Skin epidermis (tissue), 12 donors: Measurements from ENCODE around the gene PRKCH.

Experiments
- H3K27ac ChIP-seq, 21 experiments: fragments of 200-600 bp; sonication (generic) in 11 of 21; one replicate each; pipeline ENCODE4 v1.5.0; 2020; ENCODE audit warnings: mild to moderate bottlenecking in 3 of 21, inconsistent platforms in 2 of 21, moderate library complexity in 2 of 21
- H3K4me3 ChIP-seq, 7 experiments: fragments of 200-600 bp; sonication (generic) in 2 of 7; one replicate each; pipeline ENCODE4 v1.5.0; 2020; ENCODE audit warnings: inconsistent platforms in 2 of 7, mild to moderate bottlenecking in 2 of 7, moderate library complexity in 1 of 7

PRKCH gene

GRCh38 chr14:61573748-61574513 lies 252.6 kb downstream of the PRKCH start:
- Histone ChIP-seq H3K27ac (peak overlapping the region in 16 of 21 experiments; percentile 7 to 72 (median 44)), H3K4me3 (no peak overlapping the region)

GRCh38 chr14:61574514-61574807 lies 253.1 kb downstream of the PRKCH start:
- H3K4me3 ChIP-seq = no peak overlapping the region
- H3K27ac ChIP-seq = peak overlapping the region in 10 of 21 experiments; percentile 3 to 72 (median 57)

- H3K4me3 ChIP-seq = no peak overlapping the region
- H3K27ac ChIP-seq = peak overlapping the region in 1 of 21 experiments; percentile 27
These were observed 253.7 kb downstream of the PRKCH start for GRCh38 chr14:61575126-61575525.

- H3K27ac ChIP-seq = peak overlapping the region in 2 of 21 experiments; percentile 17 to 18
These were observed 254.3 kb downstream of the PRKCH start for GRCh38 chr14:61575551-61576150.

GRCh38 chr14:61577506-61577931 lies 256.1 kb downstream of the PRKCH start:
- H3K27ac ChIP-seq = peak overlapping the region in 2 of 21 experiments; percentile 5 to 18

More at GRCh38 chr14:61575551-61576150, 254.3 kb downstream of the PRKCH start:
- no peak overlapping the region for H3K4me3 ChIP-seq

GRCh38 chr14:61578745-61579144 lies 257.4 kb downstream of the PRKCH start:
- Histone ChIP-seq H3K4me3 (no peak overlapping the region), H3K27ac (no peak overlapping the region)

More at GRCh38 chr14:61577506-61577931, 256.1 kb downstream of the PRKCH start:
- no peak overlapping the region for H3K4me3 ChIP-seq

GRCh38 chr14:61581340-61581739 lies 260.0 kb downstream of the PRKCH start:
- Histone ChIP-seq H3K27ac (peak overlapping the region in 1 of 21 experiments; percentile 58), H3K4me3 (no peak overlapping the region)

- Histone ChIP-seq H3K4me3 (no peak overlapping the region), H3K27ac (peak overlapping the region in 4 of 21 experiments; percentile 5 to 58 (median 33))
These were observed 260.7 kb downstream of the PRKCH start for GRCh38 chr14:61581955-61582615.

- peak overlapping the region in 4 of 21 experiments; percentile 5 to 58 (median 28) for H3K27ac ChIP-seq
- H3K4me3 ChIP-seq = no peak overlapping the region
These were observed 261.4 kb downstream of the PRKCH start for GRCh38 chr14:61582815-61583214.

- Histone ChIP-seq H3K4me3 (no peak overlapping the region), H3K27ac (peak overlapping the region in 10 of 21 experiments; percentile 7 to 81 (median 46))
These were observed 263.0 kb downstream of the PRKCH start for GRCh38 chr14:61584331-61584741.

GRCh38 chr14:61585598-61586543 lies 264.5 kb downstream of the PRKCH start:
- no peak overlapping the region for H3K4me3 ChIP-seq
- peak overlapping the region in 19 of 21 experiments; percentile 2 to 81 (median 56) for H3K27ac ChIP-seq

GRCh38 chr14:61586544-61587055 lies 265.2 kb downstream of the PRKCH start:
- Histone ChIP-seq H3K4me3 (no peak overlapping the region), H3K27ac (peak overlapping the region in 13 of 21 experiments; percentile 14 to 81 (median 69))

GRCh38 chr14:61587081-61587713 lies 265.8 kb downstream of the PRKCH start:
- H3K27ac ChIP-seq = peak overlapping the region in 8 of 21 experiments; percentile 14 to 81 (median 76)

GRCh38 chr14:61588419-61588901 lies 267.1 kb downstream of the PRKCH start:
- Histone ChIP-seq H3K27ac (peak overlapping the region in 3 of 21 experiments; percentile 24 to 76 (median 46)), H3K4me3 (no peak overlapping the region)

More at GRCh38 chr14:61587081-61587713, 265.8 kb downstream of the PRKCH start:
- H3K4me3 ChIP-seq = no peak overlapping the region

GRCh38 chr14:61589691-61590581 lies 268.6 kb downstream of the PRKCH start:
- no peak overlapping the region for H3K4me3 ChIP-seq
- no peak overlapping the region for H3K27ac ChIP-seq

GRCh38 chr14:61591862-61592261 lies 270.5 kb downstream of the PRKCH start:
- H3K27ac ChIP-seq = no peak overlapping the region
- no peak overlapping the region for H3K4me3 ChIP-seq

- H3K4me3 ChIP-seq = no peak overlapping the region
- no peak overlapping the region for H3K27ac ChIP-seq
These were observed 272.0 kb downstream of the PRKCH start for GRCh38 chr14:61593330-61593729.
